Progenitor cell of endocrine pancreas (in vitro differentiated cells): ENCODE results near the gene HECW1. TPM values are rescaled to one million over a fixed set of nuclear protein-coding genes. Genes with fewer than 3 reads are reported as not detected.

Experiments used
- DNase-seq: peaks from one replicate; pipeline ENCODE4 v3.0.0; 2021; ENCODE audit warnings: low spot score; ENCODE audit not compliant: unreplicated experiment
- H3K27ac Mint-ChIP-seq: 2 replicates; pipeline ENCODE4 v1.8.0; 2021; ENCODE audit warnings: mild to moderate bottlenecking, moderate library complexity, mixed read lengths
- H3K27me3 Mint-ChIP-seq: 2 replicates; pipeline ENCODE4 v1.8.0; 2021; ENCODE audit warnings: mixed read lengths
- H3K36me3 Mint-ChIP-seq: 2 replicates; pipeline ENCODE4 v1.8.0; 2022; ENCODE audit warnings: mixed read lengths; ENCODE audit not compliant: insufficient read depth
- H3K4me1 Mint-ChIP-seq: 2 replicates; pipeline ENCODE4 v1.8.0; 2021; ENCODE audit warnings: low read depth, mixed read lengths
- H3K4me3 Mint-ChIP-seq: 2 replicates; pipeline ENCODE4 v1.8.0; 2021; ENCODE audit warnings: low read depth, mild to moderate bottlenecking, moderate library complexity, mixed read lengths
- H3K9me3 Mint-ChIP-seq: 2 replicates; pipeline ENCODE4 v1.8.0; 2021; ENCODE audit warnings: low read depth, mixed read lengths
- total RNA-seq: library from RNA; stranded (reverse); gene quantifications from 2 replicates; pipeline ENCODE4 v1.2.1, GENCODE V29; 2021
- TF ChIP-seq, protein P1 (sequence below): fragments of 200-600 bp; sonication (generic); IDR thresholded peaks from one replicate; pipeline ENCODE4 v1.5.0; 2021; ENCODE audit warnings: antibody characterized with exemption, mild to moderate bottlenecking; ENCODE audit not compliant: unreplicated experiment

Gene HECW1
- total RNA-seq, 1 donor from 2014 or later: 0.50 TPM

DNA sequence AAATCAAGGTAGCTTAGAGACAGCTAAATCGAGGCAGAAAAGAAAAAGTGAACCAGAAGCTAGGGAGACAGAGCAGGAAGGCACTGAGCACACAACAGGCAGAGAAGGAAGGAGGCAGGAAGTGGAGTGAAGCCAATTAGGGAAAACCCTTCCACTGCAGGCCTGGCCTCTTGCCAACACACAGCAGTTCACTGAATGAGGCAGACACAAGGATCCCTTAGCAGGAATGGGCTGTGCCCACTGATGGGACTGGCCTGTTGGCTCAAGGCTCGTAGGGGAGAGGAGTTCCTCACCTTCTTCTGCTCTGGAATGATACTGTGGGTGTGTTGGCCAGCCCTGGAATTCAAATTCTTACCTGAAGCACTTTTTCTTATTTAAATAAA lies 250.2 kb downstream of the HECW1 start:
- H3K27ac Mint-ChIP-seq: no peak overlapping the region
- H3K36me3 Mint-ChIP-seq: no peaks in the 10 kb centered on the region
- H3K4me3 Mint-ChIP-seq: no peak overlapping the region
- no peaks in the 10 kb centered on the region for H3K4me1 Mint-ChIP-seq
- no peak for DNase-seq
- TF ChIP-seq, protein P1, sequence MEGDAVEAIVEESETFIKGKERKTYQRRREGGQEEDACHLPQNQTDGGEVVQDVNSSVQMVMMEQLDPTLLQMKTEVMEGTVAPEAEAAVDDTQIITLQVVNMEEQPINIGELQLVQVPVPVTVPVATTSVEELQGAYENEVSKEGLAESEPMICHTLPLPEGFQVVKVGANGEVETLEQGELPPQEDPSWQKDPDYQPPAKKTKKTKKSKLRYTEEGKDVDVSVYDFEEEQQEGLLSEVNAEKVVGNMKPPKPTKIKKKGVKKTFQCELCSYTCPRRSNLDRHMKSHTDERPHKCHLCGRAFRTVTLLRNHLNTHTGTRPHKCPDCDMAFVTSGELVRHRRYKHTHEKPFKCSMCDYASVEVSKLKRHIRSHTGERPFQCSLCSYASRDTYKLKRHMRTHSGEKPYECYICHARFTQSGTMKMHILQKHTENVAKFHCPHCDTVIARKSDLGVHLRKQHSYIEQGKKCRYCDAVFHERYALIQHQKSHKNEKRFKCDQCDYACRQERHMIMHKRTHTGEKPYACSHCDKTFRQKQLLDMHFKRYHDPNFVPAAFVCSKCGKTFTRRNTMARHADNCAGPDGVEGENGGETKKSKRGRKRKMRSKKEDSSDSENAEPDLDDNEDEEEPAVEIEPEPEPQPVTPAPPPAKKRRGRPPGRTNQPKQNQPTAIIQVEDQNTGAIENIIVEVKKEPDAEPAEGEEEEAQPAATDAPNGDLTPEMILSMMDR: no peak
- H3K27me3 Mint-ChIP-seq: no peaks in the 10 kb centered on the region
- no peaks in the 10 kb centered on the region for H3K9me3 Mint-ChIP-seq

DNA sequence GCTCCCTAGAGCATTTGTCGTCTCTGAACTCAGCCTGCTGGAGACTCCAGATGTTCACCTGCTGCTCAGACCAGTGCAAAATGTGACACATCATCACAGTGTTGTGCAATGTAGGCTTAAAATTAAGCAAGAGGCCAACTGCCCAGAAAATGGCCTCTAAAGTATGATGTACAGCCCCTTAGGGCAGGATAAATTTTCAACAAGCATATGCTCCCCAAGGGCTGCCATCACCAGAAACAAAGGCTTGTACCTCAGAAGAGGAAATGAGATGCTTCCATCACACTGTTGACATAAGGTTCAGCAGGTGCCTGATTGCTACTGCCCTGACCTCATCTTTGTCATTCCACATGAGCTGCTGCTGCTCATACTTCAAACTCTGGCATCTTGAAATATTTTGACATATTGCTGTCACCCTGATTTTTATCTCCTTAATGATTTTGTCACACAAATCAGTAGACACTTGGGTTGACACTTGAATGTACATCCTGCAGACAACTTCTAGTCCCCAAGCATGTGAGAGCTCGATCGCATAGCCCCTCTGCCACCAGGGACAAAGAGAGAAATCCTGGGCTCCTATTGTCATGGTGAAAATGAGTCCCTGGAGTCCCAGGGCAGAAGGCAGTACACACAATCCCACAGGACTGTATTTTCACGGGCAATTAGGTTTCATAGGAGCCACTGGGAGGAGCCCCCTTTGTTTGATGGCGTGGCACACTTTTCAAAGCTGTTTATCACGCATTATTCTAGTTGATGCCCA lies 250.8 kb downstream of the HECW1 start:
- TF ChIP-seq, protein P1: no peak
- no peak overlapping the region for H3K4me3 Mint-ChIP-seq
- H3K27ac Mint-ChIP-seq: no peak overlapping the region
- peaks cover 3% of the 10 kb centered on the region for H3K4me1 Mint-ChIP-seq
- H3K27me3 Mint-ChIP-seq: no peaks in the 10 kb centered on the region
- DNase-seq: no peak
- H3K9me3 Mint-ChIP-seq: no peaks in the 10 kb centered on the region
- no peaks in the 10 kb centered on the region for H3K36me3 Mint-ChIP-seq

DNA sequence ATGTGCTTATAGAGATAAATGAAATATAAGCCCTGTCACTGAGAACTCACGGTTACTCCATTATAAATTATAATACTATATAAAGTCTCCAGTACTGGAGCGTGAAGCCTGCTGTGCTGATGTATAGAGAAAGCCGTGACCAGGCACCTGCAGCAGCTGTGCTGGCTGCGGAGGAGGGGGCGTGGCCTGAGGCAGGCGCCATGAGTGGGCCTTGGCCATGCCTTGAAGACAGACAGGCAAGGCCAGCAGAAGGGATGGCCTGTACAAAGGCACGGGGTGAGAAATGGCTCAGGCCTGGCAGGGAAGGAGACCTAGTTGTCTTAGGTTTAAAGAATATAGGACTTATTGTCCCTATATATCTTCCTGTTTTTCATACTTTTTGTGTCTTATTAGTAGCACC lies 251.9 kb downstream of the HECW1 start:
- Mint-ChIP-seq H3K4me1 (peaks cover 3% of the 10 kb centered on the region), H3K36me3 (no peaks in the 10 kb centered on the region), H3K27me3 (no peaks in the 10 kb centered on the region), H3K4me3 (no peak overlapping the region), H3K9me3 (no peaks in the 10 kb centered on the region), H3K27ac (no peak overlapping the region)
- TF ChIP-seq, protein P1: no peak
- no peak for DNase-seq

DNA sequence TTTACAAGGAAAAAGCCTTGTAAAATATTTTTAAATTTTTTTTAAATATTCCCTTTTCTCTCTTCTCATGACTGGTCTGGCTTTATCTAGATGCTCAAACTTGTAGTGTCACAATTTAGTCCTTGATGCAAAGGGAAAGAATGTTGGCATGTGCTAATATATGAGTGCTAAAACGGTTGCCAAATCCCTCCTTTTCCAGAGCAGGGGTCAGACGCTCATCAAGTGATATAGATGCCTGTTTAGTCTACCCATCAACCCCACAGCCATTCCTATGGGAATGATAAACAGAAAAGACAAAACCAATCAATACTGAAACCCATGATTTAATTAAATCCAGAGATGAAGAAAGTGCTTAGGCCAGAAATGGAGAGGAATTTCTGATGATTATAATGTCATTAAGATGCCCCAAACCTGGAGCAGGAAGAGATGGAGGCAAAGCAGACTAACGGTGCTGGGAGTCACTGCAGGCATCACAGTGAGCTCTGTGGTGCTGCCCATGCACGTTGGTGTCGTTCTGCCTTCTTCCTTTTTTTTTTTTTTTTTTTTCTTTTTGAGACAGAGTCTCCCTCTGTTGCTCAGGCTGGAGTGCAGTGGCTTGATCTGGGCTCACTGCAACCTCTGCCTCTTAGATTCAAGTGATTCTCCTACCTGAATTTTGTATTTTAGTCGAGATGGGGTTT lies 260.4 kb downstream of the HECW1 start:
- Mint-ChIP-seq H3K9me3 (peaks cover 3% of the 10 kb centered on the region), H3K27me3 (no peaks in the 10 kb centered on the region), H3K4me1 (peaks cover 8% of the 10 kb centered on the region), H3K4me3 (no peak overlapping the region), H3K36me3 (no peaks in the 10 kb centered on the region), H3K27ac (no peak overlapping the region)
- TF ChIP-seq, protein P1: no peak
- no peak for DNase-seq

GRCh38 chr7:43377196-43377960 lies 264.9 kb downstream of the HECW1 start:
- no peak overlapping the region for H3K4me3 Mint-ChIP-seq
- H3K27me3 Mint-ChIP-seq: no peaks in the 10 kb centered on the region
- DNase-seq: no peak
- TF ChIP-seq, protein P1: no peak
- no peaks in the 10 kb centered on the region for H3K36me3 Mint-ChIP-seq
- H3K4me1 Mint-ChIP-seq: peaks cover 7% of the 10 kb centered on the region
- H3K9me3 Mint-ChIP-seq: no peaks in the 10 kb centered on the region
- H3K27ac Mint-ChIP-seq: no peak overlapping the region
